GM23248 (cell line): ENCODE measurements around the gene KRT38.

Experiments used
- EZH2 ChIP-seq: fragments of 200-600 bp; sonication (generic); IDR thresholded peaks from 2 replicates; pipeline ENCODE4 v1.6.1; 2018; ENCODE audit warnings: antibody characterized with exemption, mild to moderate bottlenecking; ENCODE audit not compliant: insufficient read depth, poor library complexity, severe bottlenecking
- EZH2phosphoT487 ChIP-seq: fragments of 200-600 bp; sonication (generic); IDR thresholded peaks from 2 replicates; pipeline ENCODE4 v1.6.1; 2018; ENCODE audit warnings: antibody characterized with exemption, moderate library complexity, mild to moderate bottlenecking, low read depth; ENCODE audit not compliant: insufficient read depth

DNA sequence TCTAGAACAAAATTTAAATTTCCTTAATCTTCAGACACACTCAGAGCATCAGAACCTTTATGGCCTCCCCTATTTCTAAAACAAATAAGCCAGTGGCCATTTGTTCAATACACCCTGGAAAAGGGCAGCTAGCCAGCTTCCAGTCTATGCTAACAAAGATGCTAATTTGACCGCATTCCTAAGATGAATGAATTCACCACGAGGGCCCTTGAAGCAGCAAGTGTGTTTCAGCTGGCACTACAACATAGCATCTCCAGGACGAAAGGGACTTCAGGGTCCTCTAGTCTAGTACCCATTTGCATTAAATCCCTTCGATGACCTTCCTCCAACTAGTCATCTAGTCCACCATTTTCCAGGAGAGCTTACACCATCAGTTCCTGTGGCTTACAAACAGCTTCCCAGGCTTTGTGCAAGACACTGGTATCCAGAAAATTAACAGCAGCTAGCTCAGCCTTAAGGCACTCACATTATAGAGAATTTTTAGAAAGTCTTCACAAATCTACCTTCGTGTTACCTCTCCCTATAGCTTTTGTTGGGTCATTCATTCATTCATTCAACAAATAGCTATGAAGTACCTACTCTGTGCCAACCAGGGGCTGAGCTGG, 27.3 kb downstream of the KRT38 start:
- TF ChIP-seq EZH2 (no peak), EZH2phosphoT487 (no peak)
